ENCODE results near the gene TCEAL1. TPM values are rescaled to one million over a fixed set of nuclear protein-coding genes. Genes with fewer than 3 reads are reported as not detected.
"Not testable (repeated sequence)": the region's sequence is repeated elsewhere in the genome, so short reads cannot be mapped to it uniquely, and the experiment has no call there.

Gene TCEAL1
- total RNA-seq, 4 donors from 2014 or later: 109 to 160 (median 133) TPM

DNA sequence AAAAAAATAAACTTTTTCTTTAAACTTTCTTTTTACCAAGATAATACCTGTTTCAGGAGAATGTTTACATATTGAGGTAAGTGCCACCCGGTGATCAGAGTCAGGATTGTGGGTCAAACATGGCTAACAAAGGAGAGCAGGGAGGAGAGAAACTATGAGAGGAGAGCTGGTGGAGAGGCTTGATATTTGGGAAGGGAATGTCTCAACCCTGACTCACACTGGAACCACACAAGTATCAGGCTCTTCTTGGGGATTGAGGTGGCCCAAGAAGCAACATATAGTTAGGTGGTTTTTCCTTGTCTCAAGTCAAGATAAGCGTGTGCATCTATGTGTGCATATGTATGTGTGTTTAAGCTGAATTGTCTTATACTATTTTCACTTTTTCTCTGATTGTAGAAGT, 6.7 kb downstream of the TCEAL1 start:
- no peak overlapping the region for H3K27ac ChIP-seq
- WGBS, 2 donors: 64 to 72% methylated on average over 2 of the region's 2 CpGs
- no peaks in the 10 kb centered on the region for H3K27me3 ChIP-seq
- TF ChIP-seq CTCF (IDR thresholded peaks at IDR 0.05) (no peak), EP300 (IDR thresholded peaks at IDR 0.05) (no peak), POLR2A (IDR thresholded peaks at IDR 0.05) (no peak)
- DNase-seq (ENCODE audit: low spot score in 2 of 2): no peak
- peaks cover 0 to under 1% (median 0%) of the 10 kb centered on the region in 4 donors for H3K4me1 ChIP-seq
- peaks cover 0 to 4% (median 0%) of the 10 kb centered on the region in 3 donors for H3K36me3 ChIP-seq
- H3K4me3 ChIP-seq: no peak overlapping the region
- H3K9me3 ChIP-seq: no peaks in the 10 kb centered on the region

DNA sequence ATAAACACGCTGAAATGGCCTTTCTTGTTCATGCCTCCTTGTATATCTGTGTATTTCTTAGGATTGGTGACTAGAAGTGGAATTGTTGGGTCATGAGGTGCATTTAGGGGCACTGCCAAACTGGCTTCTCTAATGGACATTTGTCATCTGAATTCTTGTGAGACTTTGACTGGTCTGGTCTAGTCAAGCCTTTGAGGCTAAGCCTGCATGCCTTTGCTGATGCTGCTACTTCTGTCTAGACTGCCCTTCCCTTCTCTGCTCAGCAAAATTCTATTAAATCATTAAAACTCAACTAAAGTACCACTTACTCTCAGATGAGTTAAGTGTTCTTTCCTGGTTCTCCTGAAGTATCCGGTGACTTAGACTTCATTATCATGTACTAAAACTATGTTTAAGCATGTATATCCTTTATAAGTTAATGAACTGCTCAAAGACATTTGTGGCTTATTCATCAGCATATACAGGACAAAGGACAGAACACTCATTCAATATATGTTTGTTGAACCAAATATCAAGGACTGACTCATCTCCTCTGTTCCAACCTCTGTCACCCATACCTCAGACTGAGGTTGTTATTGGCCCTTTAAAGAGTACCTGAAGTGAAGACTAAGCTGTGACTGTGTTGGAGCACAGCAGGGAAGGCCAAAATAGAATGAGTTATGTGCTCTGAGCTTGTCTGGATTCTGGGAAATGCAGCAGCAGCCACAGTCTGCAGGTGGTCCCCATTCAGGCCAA, 9.0 kb downstream of the TCEAL1 start:
- peaks cover 0 to under 1% of the 10 kb centered on the region in 2 donors for H3K27me3 ChIP-seq
- DNase-seq (ENCODE audit: low spot score in 2 of 2): no peak
- no peaks in the 10 kb centered on the region for H3K4me1 ChIP-seq
- H3K4me3 ChIP-seq: no peak overlapping the region
- H3K36me3 ChIP-seq: no peaks in the 10 kb centered on the region
- no peaks in the 10 kb centered on the region for H3K9me3 ChIP-seq
- no peak overlapping the region for H3K27ac ChIP-seq
- 78 to 81% methylated on average over 2 of the region's 2 CpGs for WGBS, 2 donors
- TF ChIP-seq POLR2A (IDR thresholded peaks at IDR 0.05): no peak
- TF ChIP-seq CTCF (IDR thresholded peaks at IDR 0.05): no peak
- no peak for TF ChIP-seq EP300 (IDR thresholded peaks at IDR 0.05)

DNA sequence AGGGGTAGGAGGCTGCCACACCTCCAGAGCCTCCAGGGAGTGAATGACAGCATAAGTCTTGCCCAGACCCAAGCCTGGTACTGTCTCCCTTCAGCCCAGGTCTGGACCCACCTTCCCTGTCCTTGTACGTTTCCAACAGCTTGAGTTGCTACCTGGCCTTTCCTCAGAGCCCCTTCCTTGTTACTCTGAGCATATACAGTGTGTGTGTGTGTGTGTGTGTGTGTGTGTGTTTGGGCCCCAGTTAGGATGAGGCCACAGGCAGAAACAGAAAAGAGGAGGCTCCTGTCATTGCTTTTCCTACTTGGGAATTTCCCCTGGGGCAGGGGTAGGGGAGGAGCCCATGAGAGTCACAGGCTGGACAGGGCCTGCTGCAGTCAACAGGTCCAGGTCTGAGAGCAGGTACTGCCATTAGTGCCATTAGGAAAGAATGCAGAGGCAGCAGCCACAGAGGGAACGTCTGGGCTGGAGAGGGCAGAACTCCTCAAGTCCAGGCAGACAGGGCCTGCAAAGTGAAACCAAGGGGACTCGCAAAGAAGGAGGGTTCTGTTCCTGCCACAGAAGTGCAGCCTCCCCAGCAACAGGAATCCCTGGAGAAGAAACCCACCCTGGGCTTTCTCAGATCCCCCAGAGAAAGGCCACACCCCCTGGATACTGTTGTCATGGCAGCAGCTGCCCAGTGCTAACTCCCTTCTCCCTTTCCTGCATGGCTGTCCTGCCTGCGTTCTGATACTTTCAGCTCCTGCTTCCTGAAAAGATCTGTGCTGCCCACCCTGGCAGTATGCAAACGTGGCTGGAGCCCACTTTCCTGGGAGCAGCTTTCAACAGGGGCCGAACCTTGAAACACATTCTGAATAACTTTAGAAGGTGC, 9.9 kb downstream of the TCEAL1 start:
- H3K36me3 ChIP-seq; H3K4me1 ChIP-seq; DNase-seq (ENCODE audit: low spot score in 2 of 2); H3K9me3 ChIP-seq; H3K4me3 ChIP-seq; H3K27me3 ChIP-seq: not testable (repeated sequence)
- 29 to 39% methylated on average over 4 of the region's 6 CpGs for WGBS, 2 donors
- peak overlapping the region in 1 of 4 donors; percentile 28 for H3K27ac ChIP-seq

- no peaks in the 10 kb centered on the region for H3K36me3 ChIP-seq
- no peaks in the 10 kb centered on the region for H3K4me1 ChIP-seq
- TF ChIP-seq EP300 (IDR thresholded peaks at IDR 0.05) (no peak), POLR2A (IDR thresholded peaks at IDR 0.05) (no peak), CTCF (IDR thresholded peaks at IDR 0.05) (no peak)
- H3K9me3 ChIP-seq: no peaks in the 10 kb centered on the region
- no peak overlapping the region for H3K4me3 ChIP-seq
- no peak for DNase-seq (ENCODE audit: low spot score in 2 of 2)
- H3K27me3 ChIP-seq: peaks cover 0 to 10% of the 10 kb centered on the region in 2 donors
- WGBS, 2 donors: 56 to 78% methylated on average over 4 of the region's 4 CpGs
- H3K27ac ChIP-seq: no peak overlapping the region
Measured at GRCh38 chrX:103640401-103641155, 11.8 kb downstream of the TCEAL1 start.

DNA sequence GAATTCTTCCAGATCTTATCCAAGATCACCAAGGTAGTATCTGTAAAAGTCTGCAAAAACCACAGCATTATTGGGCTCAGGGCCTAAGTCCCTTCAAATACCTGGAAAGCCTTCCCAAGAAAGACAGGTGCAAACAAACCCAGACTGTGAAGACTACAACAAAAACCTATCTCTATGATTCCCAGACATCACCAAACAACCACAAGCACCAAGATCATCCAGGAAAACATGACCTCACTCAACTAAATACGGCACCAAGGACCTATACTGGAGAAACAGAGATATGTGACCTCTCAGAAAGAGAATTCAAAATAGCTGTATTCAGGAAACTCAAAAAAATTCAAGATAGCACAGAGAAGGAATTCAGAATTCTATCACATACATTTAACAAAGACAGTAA, 15.3 kb downstream of the TCEAL1 start:
- Histone ChIP-seq H3K27ac (no peak overlapping the region), H3K36me3 (no peaks in the 10 kb centered on the region), H3K9me3 (peaks cover 0 to 3% (median 0%) of the 10 kb centered on the region in 4 donors), H3K4me1 (no peaks in the 10 kb centered on the region), H3K4me3 (no peak overlapping the region), H3K27me3 (peaks cover 0 to 10% of the 10 kb centered on the region in 2 donors)
- DNase-seq (ENCODE audit: low spot score in 2 of 2): no peak
- 77 to 89% methylated on average over 1 of the region's 1 CpG for WGBS, 2 donors
- TF ChIP-seq POLR2A (IDR thresholded peaks at IDR 0.05) (no peak), EP300 (IDR thresholded peaks at IDR 0.05) (no peak), CTCF (IDR thresholded peaks at IDR 0.05) (no peak)
